WTC11 (cell line): ENCODE results near the gene KLHL29. TPM values are rescaled to one million over a fixed set of nuclear protein-coding genes. Genes with fewer than 3 reads are reported as not detected.

Source experiments
- ATAC-seq: fragments of 200-7000 bp; cut with Tn5 transposase; 2 replicates; pipeline ENCODE4 v1.10.0; 2021; ENCODE audit warnings: mild to moderate bottlenecking, moderate library complexity
- CTCF ChIA-PET: fragments of 300-600 bp; sonication (Branson Sonifier 250); formaldehyde crosslinking; loops from one replicate; lab custom pipeline; 2021; ENCODE audit warnings: antibody characterized with exemption; lab: Charles Lee
- POLR2A ChIA-PET: fragments of 350-600 bp; sonication (Branson Sonifier 250); formaldehyde crosslinking; loops from one replicate; lab custom pipeline; 2021; ENCODE audit warnings: antibody characterized with exemption; lab: Charles Lee
- DNase-seq: peaks from one replicate; pipeline ENCODE4 v3.0.0; 2021; ENCODE audit warnings: low spot score
- H3K27ac Mint-ChIP-seq: 2 replicates; pipeline ENCODE4 v1.8.0; 2021; ENCODE audit warnings: mixed read lengths
- H3K27me3 Mint-ChIP-seq: 2 replicates; pipeline ENCODE4 v1.8.0; 2021; ENCODE audit warnings: low read depth, mild to moderate bottlenecking, moderate library complexity, mixed read lengths
- H3K36me3 Mint-ChIP-seq: 2 replicates; pipeline ENCODE4 v1.8.0; 2021; ENCODE audit warnings: mixed read lengths
- H3K4me1 Mint-ChIP-seq: 2 replicates; pipeline ENCODE4 v1.8.0; 2022; ENCODE audit warnings: mixed read lengths
- H3K4me3 Mint-ChIP-seq: 2 replicates; pipeline ENCODE4 v1.8.0; 2021; ENCODE audit warnings: mild to moderate bottlenecking, moderate library complexity, mixed read lengths
- H3K9me3 Mint-ChIP-seq: 2 replicates; pipeline ENCODE4 v1.8.0; 2021; ENCODE audit warnings: mixed read lengths
- CREB1 ChIP-seq: sonication (generic); formaldehyde crosslinking; IDR thresholded peaks from 2 replicates; pipeline ENCODE4 v1.8.0; 2023; ENCODE audit warnings: mild to moderate bottlenecking, missing genetic modification reagents
- EMX1 ChIP-seq: fragments of 250-450 bp; sonication (Bioruptor Pico); IDR thresholded peaks from 2 replicates; pipeline ENCODE4 v1.8.0; 2021; ENCODE audit warnings: mild to moderate bottlenecking
- ETV6 ChIP-seq: sonication (generic); formaldehyde crosslinking; IDR thresholded peaks from 2 replicates; pipeline ENCODE4 v1.8.1; 2022; ENCODE audit warnings: mild to moderate bottlenecking, missing genetic modification reagents
- FOXK1 ChIP-seq: sonication (generic); formaldehyde crosslinking; IDR thresholded peaks from 2 replicates; pipeline ENCODE4 v1.8.0; 2022; ENCODE audit warnings: mild to moderate bottlenecking, moderate library complexity, missing genetic modification reagents
- FOXP1 ChIP-seq: sonication (generic); formaldehyde crosslinking; IDR thresholded peaks from 2 replicates; pipeline ENCODE4 v1.8.0; 2022; ENCODE audit warnings: missing genetic modification reagents, mild to moderate bottlenecking, moderate library complexity, borderline replicate concordance
- GABPB1 ChIP-seq: sonication (generic); formaldehyde crosslinking; IDR thresholded peaks from 2 replicates; pipeline ENCODE4 v1.8.1; 2023; ENCODE audit warnings: mild to moderate bottlenecking, missing genetic modification reagents
- JUN ChIP-seq: sonication (generic); formaldehyde crosslinking; IDR thresholded peaks from 2 replicates; pipeline ENCODE4 v1.8.0; 2023; ENCODE audit warnings: mild to moderate bottlenecking, missing genetic modification reagents
- MYBL2 ChIP-seq: sonication (generic); formaldehyde crosslinking; IDR thresholded peaks from 2 replicates; pipeline ENCODE4 v1.8.1; 2023; ENCODE audit warnings: mild to moderate bottlenecking, moderate library complexity, missing genetic modification reagents
- NR1H2 ChIP-seq: sonication (generic); formaldehyde crosslinking; IDR thresholded peaks from 2 replicates; pipeline ENCODE4 v1.9.0; 2021; ENCODE audit warnings: mild to moderate bottlenecking, moderate library complexity, missing genetic modification reagents
- NR2C2 ChIP-seq: sonication (generic); formaldehyde crosslinking; IDR thresholded peaks from 2 replicates; pipeline ENCODE4 v1.8.0; 2022; ENCODE audit warnings: mild to moderate bottlenecking, missing genetic modification reagents
- PRRX2 ChIP-seq: fragments of 250-450 bp; sonication (Bioruptor Pico); IDR thresholded peaks from 2 replicates; pipeline ENCODE4 v1.8.0; 2021; ENCODE audit warnings: mild to moderate bottlenecking
- RELA ChIP-seq: sonication (generic); formaldehyde crosslinking; IDR thresholded peaks from 2 replicates; pipeline ENCODE4 v1.8.1; 2022; ENCODE audit warnings: missing genetic modification reagents, mild to moderate bottlenecking, borderline replicate concordance
- SMAD4 ChIP-seq: sonication (generic); formaldehyde crosslinking; IDR thresholded peaks from 2 replicates; pipeline ENCODE4 v1.8.0; 2022; ENCODE audit warnings: mild to moderate bottlenecking, missing genetic modification reagents
- SOX15 ChIP-seq: fragments of 250-450 bp; sonication (Bioruptor Pico); IDR thresholded peaks from 2 replicates; pipeline ENCODE4 v1.9.0; 2021; ENCODE audit warnings: mild to moderate bottlenecking
- TEAD1 ChIP-seq: sonication (generic); formaldehyde crosslinking; IDR thresholded peaks from 2 replicates; pipeline ENCODE4 v1.8.0; 2022; ENCODE audit warnings: mild to moderate bottlenecking, missing genetic modification reagents
- TEAD4 ChIP-seq: sonication (generic); formaldehyde crosslinking; IDR thresholded peaks from 2 replicates; pipeline ENCODE4 v1.8.0; 2022; ENCODE audit warnings: mild to moderate bottlenecking, missing genetic modification reagents
- ZNF138 ChIP-seq: sonication (generic); formaldehyde crosslinking; conservative IDR thresholded peaks from 2 replicates; pipeline ENCODE4 v1.8.1; 2022; ENCODE audit warnings: mild to moderate bottlenecking, moderate library complexity, missing genetic modification reagents
- ZNF219 ChIP-seq: sonication (generic); formaldehyde crosslinking; IDR thresholded peaks from 2 replicates; pipeline ENCODE4 v1.8.0; 2023; ENCODE audit warnings: missing genetic modification reagents, mild to moderate bottlenecking, borderline replicate concordance
- ZNF317 ChIP-seq: sonication (generic); formaldehyde crosslinking; IDR thresholded peaks from 2 replicates; pipeline ENCODE4 v1.8.1; 2023; ENCODE audit warnings: low read depth, mild to moderate bottlenecking, moderate library complexity, missing genetic modification reagents, borderline replicate concordance
- ZNF396 ChIP-seq: fragments of 250-450 bp; sonication (Bioruptor Pico); IDR thresholded peaks from 2 replicates; pipeline ENCODE4 v1.8.0; 2021; ENCODE audit warnings: mild to moderate bottlenecking, moderate library complexity, borderline replicate concordance
- ZNF423 ChIP-seq: fragments of 250-450 bp; sonication (Bioruptor Pico); IDR thresholded peaks from 2 replicates; pipeline ENCODE4 v2.1.2; 2022; ENCODE audit warnings: mild to moderate bottlenecking, moderate library complexity
- total RNA-seq: library from RNA; stranded (reverse); gene quantifications from 3 replicates; pipeline ENCODE4 v1.2.3, GENCODE V29; 2021
- TF ChIP-seq, protein P1 (sequence below): sonication (generic); formaldehyde crosslinking; IDR thresholded peaks from 2 replicates; pipeline ENCODE4 v1.8.0; 2022; ENCODE audit warnings: mild to moderate bottlenecking, missing genetic modification reagents
- TF ChIP-seq, protein P2 (sequence below): sonication (generic); formaldehyde crosslinking; IDR thresholded peaks from 2 replicates; pipeline ENCODE4 v1.8.1; 2022; ENCODE audit warnings: mild to moderate bottlenecking, moderate library complexity, missing genetic modification reagents
- TF ChIP-seq, protein P3 (sequence below): sonication (generic); formaldehyde crosslinking; IDR thresholded peaks from 2 replicates; pipeline ENCODE4 v1.8.0; 2022; ENCODE audit warnings: mild to moderate bottlenecking, missing genetic modification reagents
- TF ChIP-seq, protein P4 (sequence below): sonication (generic); formaldehyde crosslinking; IDR thresholded peaks from 2 replicates; pipeline ENCODE4 v1.8.0; 2023; ENCODE audit warnings: mild to moderate bottlenecking, missing genetic modification reagents
- TF ChIP-seq, protein P5 (sequence below): fragments of 200-600 bp; IDR thresholded peaks from 2 replicates; pipeline ENCODE4 v1.8.0; 2022; ENCODE audit warnings: antibody characterized with exemption
- TF ChIP-seq, protein P6 (sequence below): sonication (generic); formaldehyde crosslinking; IDR thresholded peaks from 2 replicates; pipeline ENCODE4 v1.8.1; 2023; ENCODE audit warnings: mild to moderate bottlenecking, moderate library complexity, missing genetic modification reagents

Gene KLHL29
- total RNA-seq, 1 experiment from 2014 or later, result 7.1 TPM

DNA sequence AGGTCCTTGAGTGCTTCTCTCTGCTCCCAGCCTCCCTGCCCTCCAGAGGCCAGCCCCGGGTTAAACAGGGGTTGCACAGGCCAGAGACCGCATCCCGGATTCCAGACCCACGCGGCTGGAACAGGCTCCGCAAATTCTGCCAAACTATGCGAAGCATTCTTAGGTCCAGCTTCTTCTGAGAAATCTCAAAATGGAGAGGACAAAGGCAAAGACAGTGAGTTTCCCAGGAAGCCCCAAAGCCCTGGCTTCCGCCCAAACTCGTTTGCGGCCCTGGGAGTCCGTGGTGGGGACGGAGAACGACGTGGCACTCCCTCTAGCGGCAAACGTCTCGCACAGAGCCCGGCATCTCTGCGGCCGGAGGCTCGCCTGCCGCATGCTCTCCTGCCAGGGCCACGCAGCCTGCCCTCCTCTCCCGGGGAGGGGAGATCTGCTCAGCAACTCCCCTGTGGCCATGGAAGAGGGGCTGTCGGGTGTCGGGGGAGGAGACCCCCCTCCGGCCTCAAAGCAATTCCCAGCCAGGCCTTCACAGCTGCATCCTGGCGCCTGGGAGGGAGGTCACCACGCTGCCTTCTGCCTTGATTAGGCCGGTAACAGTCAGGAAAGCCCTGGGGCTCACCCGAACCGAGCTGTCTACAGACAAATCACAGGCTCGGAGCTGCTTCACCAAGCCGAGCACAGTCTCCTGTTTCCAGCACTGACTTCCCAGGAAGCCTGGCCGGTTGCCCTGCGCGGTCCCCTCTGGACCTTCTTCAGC is 33.4 kb upstream of the KLHL29 start:
- DNase-seq, result peak; percentile 85
- peak; percentile 97 for ATAC-seq
- ChIA-PET CTCF (interaction anchor here (0.5 to 2.2 kb wide), 12 partner anchors 9 to 214 kb away, joined by 3 to 12 read pairs (median 4); no protein-coding TSS in a partner anchor), POLR2A (no interaction called here)
- H3K4me3 Mint-ChIP-seq, result no peak overlapping the region
- H3K27ac Mint-ChIP-seq, result no peak overlapping the region
- H3K9me3 Mint-ChIP-seq, result peaks cover 3% of the 10 kb centered on the region
- peaks cover 8% of the 10 kb centered on the region for H3K4me1 Mint-ChIP-seq
- H3K27me3 Mint-ChIP-seq, result peaks cover 38% of the 10 kb centered on the region
- H3K36me3 Mint-ChIP-seq, result no peaks in the 10 kb centered on the region
- TF ChIP-seq SOX15 (no peak), ZNF423 (CRISPR knock-in tag) (0 out of 2 replicates have a peak, but pooled peaks have one; percentile 19), ZNF138 (CRISPR knock-in tag) (0 out of 2 replicates have a peak, but pooled peaks have one; percentile 15), ETV6 (CRISPR knock-in tag) (peak; percentile 64; the same call in 1 of the 2 replicates), ZNF317 (CRISPR knock-in tag) (no peak), FOXP1 (CRISPR knock-in tag) (peak; percentile 94), CREB1 (CRISPR knock-in tag) (peak; percentile 78; the same call in 1 of the 2 replicates), TEAD4 (0 out of 2 replicates have a peak, but pooled peaks have one; percentile 50), ZNF396 (CRISPR knock-in tag) (no peak), MYBL2 (peak; percentile 78; the same call in 1 of the 2 replicates), GABPB1 (CRISPR knock-in tag) (no peak), EMX1 (CRISPR knock-in tag) (no peak), NR1H2 (CRISPR knock-in tag) (no peak), TEAD1 (CRISPR knock-in tag) (peak; percentile 91), RELA (no peak), ZNF219 (CRISPR knock-in tag) (peak; percentile 78; the same call in 1 of the 2 replicates), NR2C2 (CRISPR knock-in tag) (peak; percentile 71), FOXK1 (CRISPR knock-in tag) (peak; percentile 61; the same call in 1 of the 2 replicates), JUN (CRISPR knock-in tag) (peak; percentile 67; the same call in 1 of the 2 replicates), PRRX2 (CRISPR knock-in tag) (no peak), SMAD4 (peak; percentile 80; the same call in 1 of the 2 replicates)
- TF ChIP-seq, protein P1, sequence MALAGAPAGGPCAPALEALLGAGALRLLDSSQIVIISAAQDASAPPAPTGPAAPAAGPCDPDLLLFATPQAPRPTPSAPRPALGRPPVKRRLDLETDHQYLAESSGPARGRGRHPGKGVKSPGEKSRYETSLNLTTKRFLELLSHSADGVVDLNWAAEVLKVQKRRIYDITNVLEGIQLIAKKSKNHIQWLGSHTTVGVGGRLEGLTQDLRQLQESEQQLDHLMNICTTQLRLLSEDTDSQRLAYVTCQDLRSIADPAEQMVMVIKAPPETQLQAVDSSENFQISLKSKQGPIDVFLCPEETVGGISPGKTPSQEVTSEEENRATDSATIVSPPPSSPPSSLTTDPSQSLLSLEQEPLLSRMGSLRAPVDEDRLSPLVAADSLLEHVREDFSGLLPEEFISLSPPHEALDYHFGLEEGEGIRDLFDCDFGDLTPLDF (CRISPR knock-in tag), result peak; percentile 66; the same call in 1 of the 2 replicates
- TF ChIP-seq, protein P2, sequence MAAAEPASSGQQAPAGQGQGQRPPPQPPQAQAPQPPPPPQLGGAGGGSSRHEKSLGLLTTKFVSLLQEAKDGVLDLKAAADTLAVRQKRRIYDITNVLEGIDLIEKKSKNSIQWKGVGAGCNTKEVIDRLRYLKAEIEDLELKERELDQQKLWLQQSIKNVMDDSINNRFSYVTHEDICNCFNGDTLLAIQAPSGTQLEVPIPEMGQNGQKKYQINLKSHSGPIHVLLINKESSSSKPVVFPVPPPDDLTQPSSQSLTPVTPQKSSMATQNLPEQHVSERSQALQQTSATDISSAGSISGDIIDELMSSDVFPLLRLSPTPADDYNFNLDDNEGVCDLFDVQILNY (CRISPR knock-in tag), result peak; percentile 78; the same call in 1 of the 2 replicates
- TF ChIP-seq, protein P3, sequence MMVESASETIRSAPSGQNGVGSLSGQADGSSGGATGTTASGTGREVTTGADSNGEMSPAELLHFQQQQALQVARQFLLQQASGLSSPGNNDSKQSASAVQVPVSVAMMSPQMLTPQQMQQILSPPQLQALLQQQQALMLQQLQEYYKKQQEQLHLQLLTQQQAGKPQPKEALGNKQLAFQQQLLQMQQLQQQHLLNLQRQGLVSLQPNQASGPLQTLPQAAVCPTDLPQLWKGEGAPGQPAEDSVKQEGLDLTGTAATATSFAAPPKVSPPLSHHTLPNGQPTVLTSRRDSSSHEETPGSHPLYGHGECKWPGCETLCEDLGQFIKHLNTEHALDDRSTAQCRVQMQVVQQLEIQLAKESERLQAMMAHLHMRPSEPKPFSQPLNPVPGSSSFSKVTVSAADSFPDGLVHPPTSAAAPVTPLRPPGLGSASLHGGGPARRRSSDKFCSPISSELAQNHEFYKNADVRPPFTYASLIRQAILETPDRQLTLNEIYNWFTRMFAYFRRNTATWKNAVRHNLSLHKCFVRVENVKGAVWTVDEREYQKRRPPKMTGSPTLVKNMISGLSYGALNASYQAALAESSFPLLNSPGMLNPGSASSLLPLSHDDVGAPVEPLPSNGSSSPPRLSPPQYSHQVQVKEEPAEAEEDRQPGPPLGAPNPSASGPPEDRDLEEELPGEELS (CRISPR knock-in tag), result peak; percentile 79; the same call in 1 of the 2 replicates
- TF ChIP-seq, protein P4, sequence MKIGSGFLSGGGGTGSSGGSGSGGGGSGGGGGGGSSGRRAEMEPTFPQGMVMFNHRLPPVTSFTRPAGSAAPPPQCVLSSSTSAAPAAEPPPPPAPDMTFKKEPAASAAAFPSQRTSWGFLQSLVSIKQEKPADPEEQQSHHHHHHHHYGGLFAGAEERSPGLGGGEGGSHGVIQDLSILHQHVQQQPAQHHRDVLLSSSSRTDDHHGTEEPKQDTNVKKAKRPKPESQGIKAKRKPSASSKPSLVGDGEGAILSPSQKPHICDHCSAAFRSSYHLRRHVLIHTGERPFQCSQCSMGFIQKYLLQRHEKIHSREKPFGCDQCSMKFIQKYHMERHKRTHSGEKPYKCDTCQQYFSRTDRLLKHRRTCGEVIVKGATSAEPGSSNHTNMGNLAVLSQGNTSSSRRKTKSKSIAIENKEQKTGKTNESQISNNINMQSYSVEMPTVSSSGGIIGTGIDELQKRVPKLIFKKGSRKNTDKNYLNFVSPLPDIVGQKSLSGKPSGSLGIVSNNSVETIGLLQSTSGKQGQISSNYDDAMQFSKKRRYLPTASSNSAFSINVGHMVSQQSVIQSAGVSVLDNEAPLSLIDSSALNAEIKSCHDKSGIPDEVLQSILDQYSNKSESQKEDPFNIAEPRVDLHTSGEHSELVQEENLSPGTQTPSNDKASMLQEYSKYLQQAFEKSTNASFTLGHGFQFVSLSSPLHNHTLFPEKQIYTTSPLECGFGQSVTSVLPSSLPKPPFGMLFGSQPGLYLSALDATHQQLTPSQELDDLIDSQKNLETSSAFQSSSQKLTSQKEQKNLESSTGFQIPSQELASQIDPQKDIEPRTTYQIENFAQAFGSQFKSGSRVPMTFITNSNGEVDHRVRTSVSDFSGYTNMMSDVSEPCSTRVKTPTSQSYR, result 0 out of 2 replicates have a peak, but pooled peaks have one; percentile 22
- TF ChIP-seq, protein P5, sequence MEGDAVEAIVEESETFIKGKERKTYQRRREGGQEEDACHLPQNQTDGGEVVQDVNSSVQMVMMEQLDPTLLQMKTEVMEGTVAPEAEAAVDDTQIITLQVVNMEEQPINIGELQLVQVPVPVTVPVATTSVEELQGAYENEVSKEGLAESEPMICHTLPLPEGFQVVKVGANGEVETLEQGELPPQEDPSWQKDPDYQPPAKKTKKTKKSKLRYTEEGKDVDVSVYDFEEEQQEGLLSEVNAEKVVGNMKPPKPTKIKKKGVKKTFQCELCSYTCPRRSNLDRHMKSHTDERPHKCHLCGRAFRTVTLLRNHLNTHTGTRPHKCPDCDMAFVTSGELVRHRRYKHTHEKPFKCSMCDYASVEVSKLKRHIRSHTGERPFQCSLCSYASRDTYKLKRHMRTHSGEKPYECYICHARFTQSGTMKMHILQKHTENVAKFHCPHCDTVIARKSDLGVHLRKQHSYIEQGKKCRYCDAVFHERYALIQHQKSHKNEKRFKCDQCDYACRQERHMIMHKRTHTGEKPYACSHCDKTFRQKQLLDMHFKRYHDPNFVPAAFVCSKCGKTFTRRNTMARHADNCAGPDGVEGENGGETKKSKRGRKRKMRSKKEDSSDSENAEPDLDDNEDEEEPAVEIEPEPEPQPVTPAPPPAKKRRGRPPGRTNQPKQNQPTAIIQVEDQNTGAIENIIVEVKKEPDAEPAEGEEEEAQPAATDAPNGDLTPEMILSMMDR, result peak; percentile 65
- TF ChIP-seq, protein P6, sequence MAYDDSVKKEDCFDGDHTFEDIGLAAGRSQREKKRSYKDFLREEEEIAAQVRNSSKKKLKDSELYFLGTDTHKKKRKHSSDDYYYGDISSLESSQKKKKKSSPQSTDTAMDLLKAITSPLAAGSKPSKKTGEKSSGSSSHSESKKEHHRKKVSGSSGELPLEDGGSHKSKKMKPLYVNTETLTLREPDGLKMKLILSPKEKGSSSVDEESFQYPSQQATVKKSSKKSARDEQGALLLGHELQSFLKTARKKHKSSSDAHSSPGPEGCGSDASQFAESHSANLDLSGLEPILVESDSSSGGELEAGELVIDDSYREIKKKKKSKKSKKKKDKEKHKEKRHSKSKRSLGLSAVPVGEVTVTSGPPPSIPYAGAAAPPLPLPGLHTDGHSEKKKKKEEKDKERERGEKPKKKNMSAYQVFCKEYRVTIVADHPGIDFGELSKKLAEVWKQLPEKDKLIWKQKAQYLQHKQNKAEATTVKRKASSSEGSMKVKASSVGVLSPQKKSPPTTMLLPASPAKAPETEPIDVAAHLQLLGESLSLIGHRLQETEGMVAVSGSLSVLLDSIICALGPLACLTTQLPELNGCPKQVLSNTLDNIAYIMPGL (CRISPR knock-in tag), result peak; percentile 78
